ENCODE results near the gene GYS2.

DNA sequence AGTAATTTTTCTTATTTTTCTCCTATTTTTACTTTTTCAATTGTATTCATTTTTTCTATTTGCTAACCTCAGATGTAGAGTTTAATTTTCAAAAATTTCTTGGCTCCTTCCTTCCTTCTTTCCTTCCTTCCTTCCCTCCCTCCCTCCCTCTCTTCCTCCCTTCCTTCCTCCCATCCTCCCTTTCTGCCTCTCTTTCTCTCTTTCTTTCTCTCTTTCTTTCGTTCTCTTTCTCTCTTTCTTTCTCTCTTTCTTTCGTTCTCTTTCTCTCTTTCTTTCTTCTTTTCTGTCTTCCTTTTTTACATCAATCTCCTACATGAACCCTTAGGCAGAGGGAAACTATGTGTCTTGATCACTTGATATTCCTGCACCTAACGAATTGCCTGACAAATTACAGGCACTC, 12.4 kb upstream of the GYS2 start:
- TF ChIP-seq, protein P1, sequence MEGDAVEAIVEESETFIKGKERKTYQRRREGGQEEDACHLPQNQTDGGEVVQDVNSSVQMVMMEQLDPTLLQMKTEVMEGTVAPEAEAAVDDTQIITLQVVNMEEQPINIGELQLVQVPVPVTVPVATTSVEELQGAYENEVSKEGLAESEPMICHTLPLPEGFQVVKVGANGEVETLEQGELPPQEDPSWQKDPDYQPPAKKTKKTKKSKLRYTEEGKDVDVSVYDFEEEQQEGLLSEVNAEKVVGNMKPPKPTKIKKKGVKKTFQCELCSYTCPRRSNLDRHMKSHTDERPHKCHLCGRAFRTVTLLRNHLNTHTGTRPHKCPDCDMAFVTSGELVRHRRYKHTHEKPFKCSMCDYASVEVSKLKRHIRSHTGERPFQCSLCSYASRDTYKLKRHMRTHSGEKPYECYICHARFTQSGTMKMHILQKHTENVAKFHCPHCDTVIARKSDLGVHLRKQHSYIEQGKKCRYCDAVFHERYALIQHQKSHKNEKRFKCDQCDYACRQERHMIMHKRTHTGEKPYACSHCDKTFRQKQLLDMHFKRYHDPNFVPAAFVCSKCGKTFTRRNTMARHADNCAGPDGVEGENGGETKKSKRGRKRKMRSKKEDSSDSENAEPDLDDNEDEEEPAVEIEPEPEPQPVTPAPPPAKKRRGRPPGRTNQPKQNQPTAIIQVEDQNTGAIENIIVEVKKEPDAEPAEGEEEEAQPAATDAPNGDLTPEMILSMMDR (conservative IDR thresholded peaks at IDR 0.05; ENCODE audit: low read depth, low read length) = no peak
- TF ChIP-seq NFE2L2 (IDR thresholded peaks at IDR 0.05; ENCODE audit: low read depth, low read length) (no peak), BHLHE40 (IDR thresholded peaks at IDR 0.05; ENCODE audit: low read depth, low read length) (no peak), POLR2A (IDR thresholded peaks at IDR 0.05; ENCODE audit: low read depth, low read length) (no peak)

All from IMR-90 (cell line).